SK-N-SH (cell line): ENCODE results near the gene ORM1. TPM values are rescaled to one million over a fixed set of nuclear protein-coding genes. Genes with fewer than 3 reads are reported as not detected.

Experiments used
- CTCF ChIA-PET: fragments of 300-600, 350-600 bp; formaldehyde crosslinking; extraction: SDS; loops from one replicate; lab custom pipeline; 2021; lab: Yijun Ruan, JAX
- POLR2A ChIA-PET: fragments of 350-600 bp; sonication (Branson Sonifier 250); formaldehyde crosslinking; extraction: SDS; loops from one replicate; lab custom pipeline; 2020; ENCODE audit warnings: antibody characterized with exemption, inconsistent platforms; lab: Yijun Ruan, JAX
- DNase-seq: peaks from one replicate; pipeline ENCODE4 v3.0.0; 2012
- H2AFZ ChIP-seq: fragments of 200-600 bp; sonication (generic); 2 replicates; pipeline ENCODE4 v1.8.1; 2016; ENCODE audit warnings: antibody characterized with exemption, mild to moderate bottlenecking, low read depth
- H3F3A ChIP-seq: fragments of 200-600 bp; sonication (generic); replicated peaks from 2 replicates; pipeline ENCODE3; 2016; ENCODE audit warnings: antibody characterized with exemption, mild to moderate bottlenecking; ENCODE audit not compliant: insufficient read depth
- H3K27ac ChIP-seq, 2 experiments: fragments of 200-500 bp in 1 of 2; fragments of 200-600 bp in 1 of 2; sonication (Bioruptor generic) in 1 of 2; sonication (generic), shearing (Covaris generic) in 1 of 2; 2 replicates each; pipeline versions ENCODE4 v1.5.1 to v1.6.1; 2014 to 2016; ENCODE audit warnings: low read depth in 2 of 2, inconsistent platforms in 1 of 2, low read length in 1 of 2, mild to moderate bottlenecking in 1 of 2, mixed read lengths in 1 of 2
- H3K27me3 ChIP-seq: fragments of 200-600 bp; sonication (generic), shearing (Covaris generic); 2 replicates; pipeline ENCODE4 v1.6.1; 2016; ENCODE audit warnings: mixed run types; ENCODE audit not compliant: insufficient read depth
- H3K36me3 ChIP-seq, 2 experiments: fragments of 200-500 bp in 1 of 2; fragments of 200-600 bp in 1 of 2; sonication (Bioruptor generic) in 1 of 2; sonication (generic) in 1 of 2; replicated peaks in 1 of 2; 2 replicates each; pipeline versions ENCODE3 to v1.5.1; 2014 to 2016; ENCODE audit warnings: low read length in 1 of 2, mild to moderate bottlenecking in 1 of 2; ENCODE audit not compliant: insufficient read depth in 2 of 2, control insufficient read depth in 1 of 2
- H3K4me1 ChIP-seq, 2 experiments: fragments of 200-500 bp in 1 of 2; fragments of 200-600 bp in 1 of 2; sonication (Bioruptor generic) in 1 of 2; sonication (generic), shearing (Covaris generic) in 1 of 2; 2 replicates each; pipeline versions ENCODE4 v1.5.1 to v1.6.1; 2014 to 2016; ENCODE audit warnings: low read depth in 1 of 2, low read length in 1 of 2, mixed run types in 1 of 2; ENCODE audit not compliant: insufficient read depth in 2 of 2, control insufficient read depth in 1 of 2
- H3K4me2 ChIP-seq: fragments of 200-600 bp; sonication (generic), shearing (Covaris generic); 2 replicates; pipeline ENCODE4 v1.6.1; 2017; ENCODE audit warnings: mixed run types
- H3K4me3 ChIP-seq, 2 experiments: fragments of 200-500 bp in 1 of 2; fragments of 200-600 bp in 1 of 2; sonication (Bioruptor generic) in 1 of 2; sonication (generic), shearing (Covaris generic) in 1 of 2; 2 replicates each; pipeline versions ENCODE4 v1.5.1 to v1.8.1; 2014 to 2016; ENCODE audit warnings: low read depth in 2 of 2, inconsistent platforms in 1 of 2, low read length in 1 of 2, mild to moderate bottlenecking in 1 of 2, mixed read lengths in 1 of 2, moderate library complexity in 1 of 2
- H3K79me2 ChIP-seq: fragments of 200-600 bp; sonication (generic); 2 replicates; pipeline ENCODE4 v1.8.1; 2017; ENCODE audit warnings: mild to moderate bottlenecking; ENCODE audit not compliant: insufficient read depth
- H3K9ac ChIP-seq: fragments of 200-600 bp; sonication (generic); 2 replicates; pipeline ENCODE4 v1.6.1; 2017; ENCODE audit warnings: mixed run types
- H3K9me2 ChIP-seq: fragments of 200-600 bp; sonication (generic); 2 replicates; pipeline ENCODE4 v1.6.1; 2017; ENCODE audit warnings: mixed run types
- H3K9me3 ChIP-seq: fragments of 200-600 bp; sonication (generic); 2 replicates; pipeline ENCODE4 v1.6.1; 2017; ENCODE audit warnings: mixed run types, mild to moderate bottlenecking, moderate library complexity
- H4K20me1 ChIP-seq: fragments of 200-600 bp; sonication (generic); 2 replicates; pipeline ENCODE4 v1.6.1; 2017; ENCODE audit warnings: mild to moderate bottlenecking, mixed run types; ENCODE audit not compliant: insufficient read depth
- CHD2 ChIP-seq: fragments of 150-350 bp; IDR thresholded peaks from 2 replicates; pipeline ENCODE4 v1.6.1; 2018; ENCODE audit warnings: low read length; ENCODE audit not compliant: partially characterized antibody
- CTCF ChIP-seq: fragments of 200-600 bp; sonication (generic); IDR thresholded peaks from 2 replicates; pipeline ENCODE4 v1.6.1; 2017; ENCODE audit warnings: antibody characterized with exemption, mild to moderate bottlenecking, moderate library complexity
- EP300 ChIP-seq, 2 experiments: IDR thresholded peaks; 2 replicates each; pipeline versions ENCODE4 v1.4.0 to v1.6.1; 2012; ENCODE audit warnings: borderline replicate concordance in 1 of 2, low read depth in 1 of 2, low read length in 1 of 2
- EZH2phosphoT487 ChIP-seq: fragments of 200-600 bp; sonication (generic); IDR thresholded peaks from 2 replicates; pipeline ENCODE4 v1.6.1; 2017; ENCODE audit warnings: low read depth, mixed run types, mild to moderate bottlenecking, antibody characterized with exemption, moderate library complexity, borderline replicate concordance
- FOSL2 ChIP-seq: IDR thresholded peaks from 2 replicates; pipeline ENCODE4 v1.4.0; 2012; ENCODE audit warnings: low read depth, mild to moderate bottlenecking, moderate library complexity, borderline replicate concordance
- GATA2 ChIP-seq: sonication (generic); formaldehyde crosslinking; IDR thresholded peaks from 2 replicates; pipeline ENCODE4 v1.5.0; 2020; ENCODE audit warnings: mild to moderate bottlenecking, missing genetic modification reagents
- MEF2A ChIP-seq: IDR thresholded peaks from 2 replicates; pipeline ENCODE4 v1.4.0; 2012; ENCODE audit warnings: low read depth, borderline replicate concordance
- MXI1 ChIP-seq: IDR thresholded peaks from 2 replicates; pipeline ENCODE4 v1.6.1; 2012; ENCODE audit warnings: mild to moderate bottlenecking, low read depth, low read length, improper control_type of control experiment
- NFIC ChIP-seq: IDR thresholded peaks from 2 replicates; pipeline ENCODE4 v1.4.0; 2012; ENCODE audit warnings: borderline replicate concordance
- POLR2AphosphoS5 ChIP-seq: IDR thresholded peaks from 2 replicates; pipeline ENCODE4 v1.6.1; 2012; ENCODE audit warnings: low read depth, low read length
- RCOR1 ChIP-seq: fragments of 150-350 bp; IDR thresholded peaks from 2 replicates; pipeline ENCODE4 v1.6.1; 2017; ENCODE audit warnings: antibody characterized with exemption, low read length
- REST ChIP-seq: IDR thresholded peaks from 2 replicates; pipeline ENCODE4 v1.6.1; 2012; ENCODE audit warnings: mild to moderate bottlenecking, low read depth, low read length, moderate library complexity
- RFX5 ChIP-seq: IDR thresholded peaks from 2 replicates; pipeline ENCODE4 v1.6.1; 2012; ENCODE audit warnings: mild to moderate bottlenecking, improper control_type of control experiment, low read length
- RXRA ChIP-seq: IDR thresholded peaks from 2 replicates; pipeline ENCODE4 v1.4.0; 2012; ENCODE audit warnings: low read depth, mild to moderate bottlenecking, borderline replicate concordance
- SIN3A ChIP-seq: IDR thresholded peaks from 2 replicates; pipeline ENCODE4 v1.6.1; 2012; ENCODE audit warnings: low read depth, mild to moderate bottlenecking, low read length, moderate library complexity, borderline replicate concordance
- TAF1 ChIP-seq: IDR thresholded peaks from 2 replicates; pipeline ENCODE4 v1.6.1; 2012; ENCODE audit warnings: low read depth, mild to moderate bottlenecking, low read length, moderate library complexity, borderline replicate concordance
- USF1 ChIP-seq: IDR thresholded peaks from 2 replicates; pipeline ENCODE4 v1.4.0; 2012; ENCODE audit warnings: low read depth, borderline replicate concordance
- USF2 ChIP-seq: fragments of 150-350 bp; IDR thresholded peaks from 2 replicates; pipeline ENCODE4 v1.6.1; 2017; ENCODE audit warnings: antibody characterized with exemption, low read length, low read depth, borderline replicate concordance
- WGBS: methylation state at CpG from one replicate; pipeline ENCODE4 v1.1.6; 2017; ENCODE audit warnings: low lambda C conversion rate; 5-methylcytosine and 5-hydroxymethylcytosine counted together
- polyA plus RNA-seq, 3 experiments: library from polyadenylated mRNA; depleted of rRNA; stranded (reverse); fragments of >200 nt; gene quantifications; 2 replicates each; pipeline ENCODE4 v1.2.3, GENCODE V29; 2012

ORM1 gene
- polyA plus RNA-seq, 1 of the 3 experiments (the other 2 are of a cell fraction), result not detected

- no peak for DNase-seq
- ChIA-PET CTCF (interaction anchor here (0.7 to 1.2 kb wide), 6 partner anchors 23 to 231 kb away, joined by 3 to 4 read pairs (median 3); partner anchors contain the start of gene KIF12), POLR2A (no interaction called here)
- Histone ChIP-seq H2AFZ (no peak overlapping the region), H3K9me3 (no peaks in the 10 kb centered on the region), H3K79me2 (no peaks in the 10 kb centered on the region), H4K20me1 (no peaks in the 10 kb centered on the region), H3K36me3 (no peaks in the 10 kb centered on the region), H3K9ac (no peak overlapping the region), H3K4me1 (peaks cover 0 to 5% of the 10 kb centered on the region in 2 experiments; a peak in 1 of 4 replicates), H3K9me2 (no peaks in the 10 kb centered on the region), H3K4me3 (no peak overlapping the region), H3K27ac (no peak overlapping the region), H3K4me2 (no peak overlapping the region), H3K27me3 (no peaks in the 10 kb centered on the region), H3F3A (no peaks in the 10 kb centered on the region)
- WGBS, result 95% methylated on average over 6 of the region's 10 CpGs
- TF ChIP-seq NFIC (no peak), TAF1 (no peak), EZH2phosphoT487 (no peak), MEF2A (no peak), CTCF (no peak), EP300 (IDR thresholded peaks at IDR 0.05; ENCODE audit: borderline replicate concordance in 1 of 2, low read depth in 1 of 2, low read length in 1 of 2) (no peak), GATA2 (CRISPR knock-in tag) (no peak), RCOR1 (no peak), USF1 (no peak), REST (no peak), FOSL2 (no peak), SIN3A (no peak), USF2 (no peak), RFX5 (no peak), RXRA (no peak), CHD2 (no peak), POLR2AphosphoS5 (no peak), MXI1 (no peak)
These were observed 18.3 kb upstream of the ORM1 start for GRCh38 chr9:114304416-114305188.
